NCI-H2081 (cell line): ENCODE measurements around the gene IRF1.

ENCODE experiments used
- DNase-seq, 2 experiments: peaks; one replicate each; lab custom pipeline; 2025; lab: John Stamatoyannopoulos, UW

Gene IRF1

DNA sequence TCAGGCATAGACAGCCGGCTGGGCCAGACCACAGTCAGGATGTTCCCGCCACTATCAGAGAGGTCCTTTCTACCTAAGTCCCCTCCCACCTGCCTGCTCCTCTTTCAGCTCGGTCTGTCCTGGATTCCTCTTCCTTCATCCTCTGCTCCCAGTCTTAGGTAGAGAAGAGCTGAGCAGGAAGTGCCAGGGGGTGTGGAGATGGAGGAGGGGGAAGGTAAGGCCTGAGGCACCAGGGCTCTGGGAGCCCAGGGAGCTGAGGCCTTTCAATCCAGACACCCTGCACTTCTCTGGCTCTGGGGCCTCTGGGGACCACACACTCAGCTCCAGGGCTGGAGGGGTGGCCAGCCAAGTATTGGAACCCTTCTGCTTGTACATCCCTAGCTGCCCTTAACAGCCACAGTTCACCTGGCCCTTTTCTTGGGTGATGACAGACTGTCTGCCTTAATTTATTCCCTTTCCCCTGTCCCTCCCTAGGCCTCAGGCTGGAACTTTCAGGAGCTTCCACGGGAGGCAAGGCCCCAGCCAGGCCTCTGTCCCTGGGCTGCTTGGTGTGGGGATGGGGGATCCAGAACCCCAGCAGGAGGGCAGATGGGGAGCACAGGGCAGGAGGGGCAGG is 15.6 kb downstream of the IRF1 start:
- no peak for DNase-seq

DNA sequence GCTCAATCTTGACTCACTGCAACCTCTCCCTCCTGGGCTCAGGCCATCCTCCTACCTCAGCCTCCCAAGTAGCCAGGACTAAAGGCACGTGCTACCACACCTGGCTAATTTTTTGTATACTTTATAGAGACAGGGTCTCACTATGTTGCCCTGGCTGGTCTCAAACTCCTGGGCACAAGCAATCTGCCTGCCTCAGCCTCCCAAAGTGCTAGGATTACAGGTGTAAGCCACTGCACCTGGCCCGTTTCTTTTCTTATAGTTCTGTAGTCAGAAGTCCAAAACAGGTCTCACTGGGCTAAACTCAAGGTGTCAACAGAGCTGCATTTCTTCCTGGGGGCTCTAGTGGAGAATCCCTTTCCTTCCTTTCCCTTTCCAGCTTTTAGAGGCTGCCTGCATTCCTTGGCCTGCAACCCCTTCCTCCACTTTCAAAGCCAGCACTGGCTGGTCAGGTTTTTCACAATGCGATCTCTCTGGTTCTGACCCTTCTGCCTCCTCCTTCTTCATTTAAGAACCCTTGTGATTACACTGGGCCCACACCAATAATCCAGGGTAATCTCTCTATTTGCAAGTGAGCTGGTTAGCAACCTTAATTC is 16.3 kb downstream of the IRF1 start:
- no peak for DNase-seq

DNA sequence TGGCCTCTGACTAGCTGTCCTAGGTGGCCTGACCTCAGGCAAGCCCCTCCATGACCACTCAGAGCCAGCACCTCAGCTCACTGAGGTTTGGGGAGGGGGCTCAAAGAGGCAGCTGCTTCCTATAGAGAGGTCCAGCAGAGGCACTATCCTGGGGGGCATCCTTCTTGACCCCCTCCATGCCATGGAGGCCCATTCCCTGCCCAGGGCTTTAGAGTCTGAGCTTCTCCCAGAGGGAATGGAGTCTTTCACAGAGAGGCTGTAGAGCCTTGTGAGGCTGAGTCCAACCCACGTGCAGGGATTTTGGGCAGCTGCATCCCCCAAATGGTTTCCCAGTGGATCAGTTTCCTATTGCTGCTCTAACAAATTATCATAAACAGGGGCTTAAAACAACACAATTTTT is 16.9 kb downstream of the IRF1 start:
- DNase-seq = no peak

DNA sequence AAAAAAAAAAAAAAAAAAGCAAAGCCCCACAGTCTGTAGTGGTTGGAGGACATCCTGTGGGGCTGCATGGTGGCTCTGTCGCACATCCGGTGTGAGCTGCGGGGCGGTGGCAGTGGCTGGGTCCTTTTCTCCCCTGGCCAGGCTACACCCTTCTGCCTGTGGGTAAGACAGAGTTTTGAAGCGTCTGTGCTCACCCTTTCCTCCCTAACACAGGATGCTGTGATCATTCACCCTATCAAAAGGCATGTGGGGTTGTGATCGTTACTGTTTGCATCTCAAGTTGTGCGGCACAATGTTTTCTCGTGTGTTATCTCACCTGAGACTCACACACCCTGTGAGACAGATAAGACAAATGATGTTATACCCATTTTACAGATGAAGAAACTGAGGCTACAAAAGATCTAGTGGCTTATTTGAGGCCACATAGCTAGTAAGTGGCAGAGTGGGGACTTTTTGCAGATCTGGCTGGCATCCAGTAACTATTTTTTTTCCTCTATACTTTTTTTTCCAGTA is 17.5 kb downstream of the IRF1 start:
- DNase-seq = no peak

DNA sequence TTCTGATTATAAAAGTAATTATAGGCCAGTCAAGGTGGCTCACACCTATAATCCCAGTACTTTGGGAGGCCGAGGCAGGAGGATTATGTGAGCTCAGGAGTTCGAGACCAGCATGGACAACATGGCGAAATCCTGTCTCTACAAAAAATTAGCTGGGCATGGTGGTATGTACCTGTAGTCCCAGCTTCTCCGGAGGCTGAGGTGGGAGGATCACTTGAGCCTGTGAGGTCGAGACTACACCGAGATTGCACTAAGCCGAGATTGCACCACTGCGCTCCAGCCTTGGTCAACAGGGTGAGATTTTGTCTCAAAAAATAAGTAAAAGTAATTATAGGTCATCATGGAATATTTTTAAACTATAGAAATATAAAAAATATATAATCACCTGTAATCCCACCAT is 18.1 kb downstream of the IRF1 start:
- DNase-seq = no peak

DNA sequence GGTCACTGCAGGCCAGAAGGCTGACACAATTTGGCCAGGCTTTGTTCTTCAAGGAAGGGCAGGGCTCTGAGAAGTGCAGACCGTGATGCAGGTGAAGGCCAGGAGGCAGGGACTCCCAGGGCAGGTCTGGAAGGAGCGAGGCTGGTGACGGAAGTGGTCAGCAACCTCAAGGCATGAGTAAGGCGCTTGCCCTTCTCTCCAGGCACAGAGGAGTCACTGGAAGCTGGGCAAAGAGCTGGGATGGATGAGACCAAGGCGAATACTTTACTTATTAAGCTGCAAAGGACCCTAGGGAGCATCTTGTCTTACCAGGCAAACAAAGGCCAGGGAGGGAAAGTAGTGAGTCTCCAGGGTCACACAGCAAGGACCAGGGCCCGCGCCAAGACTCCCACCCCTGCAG is 18.6 kb downstream of the IRF1 start:
- DNase-seq = no peak

DNA sequence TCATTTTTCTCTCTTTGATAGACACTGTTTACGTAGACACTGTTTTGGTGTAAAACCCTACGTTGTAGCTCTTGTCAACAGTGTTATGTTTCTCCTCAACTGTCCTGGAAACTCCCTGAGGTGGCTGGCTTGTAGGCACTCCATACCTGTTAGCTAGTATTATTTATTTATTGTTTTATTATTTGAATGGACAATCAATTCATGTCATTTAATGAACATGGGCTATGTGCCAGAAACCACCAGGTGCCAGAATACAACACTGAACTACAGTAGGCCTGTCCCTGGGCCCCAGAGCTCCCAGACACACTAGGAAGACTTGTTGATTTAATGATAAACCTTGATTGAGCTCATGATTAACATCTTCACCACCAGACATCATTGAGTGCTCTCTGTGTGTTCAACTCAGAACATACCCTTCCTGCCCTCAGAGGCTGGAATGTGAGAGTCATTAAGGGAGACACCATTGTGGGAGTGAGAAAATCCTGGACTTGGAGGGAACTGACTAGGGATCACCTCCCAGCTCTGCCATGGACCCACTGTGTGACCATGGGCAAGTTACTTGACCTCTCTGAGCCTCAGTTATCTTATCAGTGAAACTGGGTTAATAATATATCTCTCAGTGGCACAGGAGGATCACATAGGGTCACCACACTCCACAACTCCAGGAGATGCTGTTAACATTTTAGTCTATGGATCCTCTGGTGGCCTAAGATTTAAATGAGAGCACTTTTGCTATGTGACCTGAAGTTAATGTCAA is 19.2 kb downstream of the IRF1 start:
- peak in 1 of 2 experiments; percentile 28 for DNase-seq

DNA sequence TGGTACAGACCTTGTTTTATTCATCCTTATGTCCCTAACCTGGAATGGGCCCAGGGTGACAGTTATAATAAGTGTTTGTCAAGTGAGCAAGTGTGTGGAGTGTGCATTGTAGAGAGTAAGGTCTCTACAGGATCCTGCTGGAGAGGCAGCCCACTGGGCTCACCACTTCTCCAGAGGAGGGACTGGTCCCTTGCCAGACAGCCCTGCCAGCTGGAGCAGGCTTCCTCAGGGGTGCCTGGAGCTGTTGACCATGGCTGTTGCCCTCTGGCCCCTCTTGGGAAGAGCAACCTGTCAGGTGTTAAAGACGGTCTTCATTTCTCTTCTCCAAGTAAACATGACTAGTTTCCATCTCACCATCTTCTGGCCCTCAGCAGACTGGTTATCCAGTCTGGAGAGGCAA is 20.0 kb downstream of the IRF1 start:
- no peak for DNase-seq

DNA sequence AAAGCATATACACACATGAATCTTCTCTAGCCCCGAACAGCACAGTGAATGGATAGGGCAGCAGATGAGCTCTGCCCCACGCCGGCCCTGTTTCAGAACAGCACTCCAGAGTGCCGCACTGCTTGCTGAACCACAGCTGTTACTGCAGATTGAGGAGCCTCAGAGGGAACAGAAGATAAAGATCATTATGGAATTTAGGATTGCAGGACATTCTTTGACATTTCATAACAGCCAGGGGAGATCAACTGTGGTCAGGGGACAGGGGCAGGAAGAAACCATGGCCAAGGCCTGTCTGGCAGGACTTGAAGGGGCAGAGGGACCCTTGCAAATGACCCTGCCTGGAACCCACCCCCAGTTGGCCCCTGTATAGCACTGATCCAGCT is 20.6 kb downstream of the IRF1 start:
- DNase-seq = no peak

DNA sequence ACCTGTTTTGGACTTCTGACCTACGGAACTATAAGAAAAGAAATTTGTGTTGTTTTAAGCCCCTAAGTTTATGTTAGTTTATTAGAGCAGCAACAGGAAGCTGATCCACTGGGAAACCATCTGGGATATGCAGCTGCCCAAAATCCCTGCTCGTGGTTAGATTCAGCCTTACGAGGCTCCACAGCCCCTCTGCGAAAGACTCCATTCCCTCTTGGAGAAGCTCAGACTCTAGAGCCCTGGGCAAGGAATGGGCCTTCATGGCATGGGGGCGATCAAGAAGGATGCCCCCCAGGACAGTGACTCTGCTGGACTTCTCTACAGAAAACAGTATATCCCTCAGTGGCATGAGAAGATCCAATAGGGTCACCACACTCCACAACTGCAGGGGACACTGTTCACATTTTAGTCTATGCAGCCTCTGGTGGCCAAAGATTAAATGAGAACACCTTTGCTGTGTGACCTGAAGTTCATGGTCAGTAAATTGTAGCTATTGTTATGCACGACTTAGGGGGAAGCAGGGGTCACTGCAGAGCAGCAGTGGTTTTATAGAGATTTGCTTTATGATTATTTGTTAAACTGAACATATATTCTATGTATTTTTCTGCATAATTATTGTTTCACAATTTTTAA is 21.1 kb downstream of the IRF1 start:
- no peak for DNase-seq

DNA sequence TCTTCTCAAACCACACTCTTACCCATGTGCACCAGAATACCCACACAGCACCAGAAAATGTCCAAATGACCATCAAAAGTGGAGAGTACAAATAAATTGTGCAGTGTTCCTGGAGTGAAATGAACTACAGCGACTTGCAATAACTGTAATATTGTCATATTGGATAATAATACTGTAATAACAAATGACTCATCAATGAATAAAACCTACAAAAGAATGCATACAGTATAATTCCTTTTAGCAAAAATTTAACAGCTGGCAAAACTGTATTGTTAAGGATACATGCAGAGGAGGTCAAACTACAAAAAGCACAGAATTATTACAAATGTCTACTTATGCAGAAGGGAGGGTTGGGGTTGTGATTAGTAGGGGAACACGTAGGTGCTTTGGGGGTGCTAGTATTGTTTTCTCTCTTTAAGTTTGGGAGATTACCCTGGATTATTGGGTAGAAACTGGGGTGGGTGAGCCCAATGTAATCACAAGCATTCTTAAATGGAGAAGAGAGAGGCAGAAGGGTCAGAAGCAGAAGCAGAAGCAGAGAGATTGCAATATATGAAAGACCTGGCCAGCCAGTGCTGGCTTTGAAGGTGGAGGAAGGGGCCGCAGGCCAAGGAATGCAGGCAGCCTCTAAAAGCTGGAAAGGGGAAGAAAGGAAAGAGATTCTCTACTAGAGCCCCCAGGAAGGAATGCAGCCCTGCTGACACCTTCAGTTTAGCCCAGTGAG is 21.8 kb downstream of the IRF1 start:
- DNase-seq = no peak

DNA sequence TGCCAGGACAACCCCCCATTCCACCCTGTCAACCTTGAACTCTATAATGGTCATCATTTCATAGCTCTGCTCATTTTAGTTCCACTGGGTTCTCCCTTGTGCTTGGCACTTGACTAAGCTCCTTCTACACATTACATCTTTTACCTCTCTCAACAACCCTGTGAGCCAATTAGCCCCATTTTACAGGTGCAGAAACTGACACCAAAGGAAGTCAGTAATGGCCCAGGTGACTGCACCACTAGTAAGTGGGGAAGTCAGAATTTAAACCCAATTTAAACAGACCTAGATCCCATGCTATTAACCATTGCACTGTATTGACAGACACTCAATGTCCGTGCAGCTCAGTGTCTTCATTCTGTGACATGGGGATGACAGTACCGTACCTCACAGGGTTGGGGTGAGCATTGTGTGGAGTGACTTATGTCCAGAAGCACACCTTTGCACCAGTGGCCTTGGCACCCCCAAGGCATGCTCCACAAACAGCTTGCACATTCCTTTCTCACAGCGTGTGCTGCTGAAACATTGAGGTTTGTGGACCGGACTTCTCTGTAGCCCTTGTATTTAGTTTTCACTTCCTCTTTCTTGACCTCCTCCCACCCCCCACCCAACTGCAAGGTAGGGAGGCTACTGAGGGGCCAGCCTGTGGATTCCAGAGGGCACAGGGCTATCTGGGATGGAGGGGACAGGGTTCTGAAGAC is 23.1 kb downstream of the IRF1 start:
- no peak for DNase-seq

DNA sequence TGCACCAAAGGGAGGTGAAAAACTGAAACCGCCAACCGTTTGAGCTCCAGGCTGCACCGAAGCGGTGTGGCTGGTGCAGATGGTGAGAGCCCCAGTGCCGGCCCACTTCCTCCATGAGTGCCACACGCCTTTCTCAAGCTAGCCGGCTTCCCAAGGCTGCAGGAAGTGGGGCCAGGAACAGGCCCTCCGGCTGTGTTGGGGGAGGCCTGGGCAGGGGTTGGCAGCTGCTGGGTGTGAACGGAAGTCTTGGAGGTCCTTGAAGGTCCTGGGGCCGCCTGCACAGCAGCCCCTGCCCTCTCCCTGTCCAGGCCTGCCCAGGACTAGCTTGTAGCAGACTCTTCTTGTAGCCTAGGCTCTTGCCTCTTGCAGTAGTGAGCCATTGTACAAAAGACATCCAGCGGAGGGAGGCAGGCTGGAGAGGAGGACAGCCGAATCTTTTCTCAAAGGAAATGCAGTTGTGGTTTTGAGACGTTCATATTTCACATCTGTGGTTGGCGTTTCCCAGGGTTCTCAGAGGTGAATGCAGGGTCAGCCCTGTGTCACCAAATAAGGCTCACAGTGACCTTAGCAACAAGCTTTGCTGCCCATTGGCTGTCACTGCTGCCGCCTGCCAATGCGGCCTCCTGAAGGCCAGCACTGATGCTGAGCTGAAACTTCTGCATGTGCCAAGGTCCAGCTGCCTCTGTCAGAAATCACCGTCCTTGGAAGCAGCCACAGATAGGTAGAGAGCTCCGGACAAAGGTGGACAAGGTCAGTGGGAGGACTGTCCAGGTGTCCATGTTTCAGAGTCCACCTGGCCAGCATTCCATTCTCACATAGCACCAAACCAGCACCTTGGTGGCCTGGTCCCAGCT is 23.9 kb downstream of the IRF1 start:
- no peak for DNase-seq

DNA sequence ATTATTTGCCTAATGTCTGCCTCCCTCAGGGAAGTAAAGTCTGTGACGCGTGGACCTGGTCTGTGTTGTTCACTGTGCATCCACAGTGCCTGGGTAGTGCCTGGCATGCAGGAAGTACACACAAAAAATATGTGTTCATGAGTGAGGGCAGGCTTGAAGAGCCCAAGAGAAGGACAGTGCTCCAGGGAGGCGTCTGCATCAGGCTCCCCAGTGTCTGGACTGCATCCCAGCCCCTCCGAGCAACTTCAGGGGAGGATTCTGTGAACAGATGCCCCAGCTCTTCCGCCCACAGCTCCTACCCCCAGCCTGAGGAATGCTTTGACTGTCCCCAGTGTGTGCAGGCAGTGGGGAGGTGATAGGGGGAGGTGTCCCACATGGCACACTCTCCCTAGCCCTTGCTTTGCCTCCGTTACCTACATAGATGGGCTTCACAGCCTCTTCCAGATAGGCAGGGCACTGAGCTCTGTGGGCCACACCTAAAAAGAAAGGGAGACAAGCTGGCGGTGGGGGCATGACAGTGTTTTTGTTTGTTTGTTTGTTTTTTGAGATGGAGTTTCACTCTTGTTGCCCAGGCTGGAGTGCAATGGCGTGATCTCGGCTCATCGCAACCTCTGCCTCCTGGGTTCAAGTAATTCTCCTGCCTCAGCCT is 25.4 kb downstream of the IRF1 start:
- DNase-seq = no peak

DNA sequence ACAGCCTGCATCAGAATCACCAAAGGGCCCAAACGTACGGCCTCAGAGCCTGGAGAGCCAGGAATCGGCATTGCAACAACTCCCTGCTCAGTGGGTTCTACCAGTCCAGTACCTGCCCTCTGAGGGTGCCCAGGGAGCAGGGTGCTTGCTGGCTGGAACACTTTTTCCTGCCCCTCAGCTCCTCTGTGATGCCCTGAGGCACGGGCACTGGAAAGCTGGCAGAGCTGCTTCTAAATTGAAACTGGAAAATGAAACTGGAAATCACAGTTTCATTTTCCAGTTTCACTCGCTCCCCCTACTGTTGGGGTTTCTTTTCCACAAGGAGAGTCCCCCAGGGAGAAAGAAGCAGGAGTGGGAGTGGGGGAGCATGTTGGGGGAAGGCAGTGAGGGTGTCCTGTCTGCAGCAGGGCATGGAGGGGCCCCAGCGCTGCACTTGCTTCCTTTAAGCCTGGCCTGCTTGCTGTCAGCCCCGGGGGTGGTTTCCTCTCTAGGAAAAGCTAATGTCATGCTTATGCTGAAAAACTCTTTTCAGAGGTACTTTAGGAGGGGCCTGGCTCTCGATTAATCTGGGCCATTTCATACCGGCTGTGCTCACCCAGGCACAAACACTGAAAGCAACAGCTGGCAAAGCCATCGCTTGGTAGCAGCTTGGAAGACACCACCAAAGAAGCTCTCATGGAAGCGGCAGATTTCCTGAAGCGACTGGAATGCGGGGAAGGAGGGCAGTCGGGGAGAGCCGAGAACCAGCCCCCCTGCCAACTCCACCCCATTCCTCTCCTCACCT is 26.2 kb downstream of the IRF1 start:
- no peak for DNase-seq

DNA sequence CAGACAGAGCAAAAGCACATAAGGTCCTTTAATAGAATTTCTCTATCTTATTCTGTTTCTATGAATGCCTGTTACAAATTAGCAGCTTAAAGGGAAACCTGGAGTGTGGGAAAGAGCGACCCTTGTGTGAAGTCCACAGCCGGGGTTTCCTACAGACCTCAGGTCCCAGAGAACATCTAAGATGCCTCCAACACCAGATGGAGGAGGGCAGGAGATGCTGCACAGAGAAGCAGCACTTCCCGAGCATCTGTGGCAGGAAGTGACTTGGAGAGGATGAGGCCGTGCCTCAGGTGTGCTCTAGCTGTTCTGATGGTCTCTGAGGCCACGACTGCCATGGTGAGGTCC is 26.8 kb downstream of the IRF1 start:
- no peak for DNase-seq

DNA sequence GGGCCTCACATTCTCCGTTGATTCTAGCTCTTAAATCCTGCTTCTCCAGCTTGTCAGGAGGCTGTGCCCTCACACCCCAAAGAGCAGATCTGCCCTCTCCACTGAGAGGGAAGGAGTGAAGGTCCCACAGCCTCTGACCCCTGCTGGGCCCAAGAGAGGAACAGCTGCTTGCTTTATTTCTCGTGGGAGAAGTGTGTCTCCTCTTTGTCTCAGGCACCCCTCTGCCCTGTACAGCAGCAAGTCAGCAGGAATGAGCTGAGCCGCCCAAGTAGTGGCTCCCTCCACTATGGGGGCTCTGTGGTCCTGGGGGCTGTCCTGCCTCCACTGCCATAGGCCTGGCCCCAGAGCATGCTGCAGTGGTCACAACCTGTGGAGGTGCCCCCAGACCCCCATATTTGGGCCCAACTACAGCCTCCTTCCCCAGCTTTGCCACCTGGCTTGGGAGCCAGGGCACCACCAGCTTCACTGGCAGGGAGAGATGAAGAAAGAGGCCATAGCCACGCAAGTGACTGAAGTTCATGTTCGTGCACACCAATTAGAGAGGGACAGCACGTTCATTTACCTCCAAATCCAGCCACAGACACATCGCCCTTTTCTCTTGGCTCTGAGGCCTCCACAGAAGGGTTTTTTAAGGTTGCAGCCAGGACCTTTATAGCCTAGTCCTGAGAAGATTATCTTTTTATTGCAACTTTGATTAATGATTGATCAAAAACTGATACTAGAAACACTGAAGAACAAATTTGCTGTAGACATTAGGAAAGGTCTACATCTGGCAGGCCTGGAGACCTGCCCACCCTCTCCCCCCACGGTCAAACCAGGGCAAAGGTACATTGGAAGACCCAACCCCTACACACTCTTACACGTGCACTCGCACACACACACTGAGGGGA is 27.5 kb downstream of the IRF1 start:
- DNase-seq = no peak

DNA sequence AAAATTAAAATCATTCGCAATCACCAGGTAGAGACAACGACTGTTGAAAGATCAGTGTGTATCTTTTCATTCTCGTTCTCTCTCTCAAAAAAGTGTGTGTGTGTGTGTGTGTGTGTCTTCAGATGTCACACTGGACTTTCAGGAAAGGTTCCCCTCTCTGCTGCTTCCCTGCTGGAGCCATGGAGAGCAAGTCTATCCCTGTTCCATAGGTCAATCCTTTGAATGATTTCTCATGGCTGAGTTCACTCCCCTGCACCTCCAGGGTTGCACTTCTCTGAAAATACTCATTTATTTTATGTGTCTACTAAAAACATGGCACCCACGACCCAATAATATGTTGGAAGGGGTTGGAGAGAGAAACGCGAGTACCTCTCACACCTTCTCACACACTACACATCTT is 28.2 kb downstream of the IRF1 start:
- no peak for DNase-seq
